Thoracic aorta (tissue), 2 donors: Measurements from ENCODE around the gene UBXN2A. TPM values are rescaled to one million over a fixed set of nuclear protein-coding genes. Genes with fewer than 3 reads are reported as not detected.

Source experiments
- ATAC-seq: fragments of 150-250 bp; one replicate; pipeline ENCODE4 v1.8.0; 2017; ENCODE audit warnings: low read depth; ENCODE audit not compliant: insufficient number of reproducible peaks, low FRiP score
- DNase-seq: peaks from one replicate; pipeline ENCODE4 v3.0.0-alpha.2; 2020; ENCODE audit warnings: low spot score
- H3K27ac ChIP-seq, 2 donors: fragments of 200-600 bp; sonication (generic); 1 replicate in 1 of 2; 2 replicates in 1 of 2; pipeline ENCODE4 v1.5.1; 2016; ENCODE audit warnings: mild to moderate bottlenecking in 2 of 2, moderate library complexity in 2 of 2
- H3K27me3 ChIP-seq: fragments of 200-600 bp; sonication (generic); replicated peaks from 2 replicates; pipeline ENCODE4 v1.6.0; 2016; ENCODE audit warnings: mild to moderate bottlenecking; ENCODE audit not compliant: insufficient read depth
- H3K36me3 ChIP-seq: fragments of 200-600 bp; sonication (generic); one replicate; pipeline ENCODE4 v1.5.1; 2016
- H3K4me1 ChIP-seq, 2 donors: fragments of 200-600 bp; sonication (generic); 1 replicate in 1 of 2; 2 replicates in 1 of 2; pipeline versions ENCODE4 v1.5.1 to v1.6.0; 2016; ENCODE audit warnings: low read depth in 2 of 2, mild to moderate bottlenecking in 1 of 2; ENCODE audit not compliant: control insufficient read depth in 1 of 2
- H3K4me3 ChIP-seq: fragments of 200-600 bp; sonication (generic); 2 replicates; pipeline ENCODE4 v1.5.1; 2016; ENCODE audit warnings: mild to moderate bottlenecking
- H3K9me3 ChIP-seq: fragments of 200-600 bp; sonication (generic); 2 replicates; pipeline ENCODE4 v1.5.1; 2016
- CTCF ChIP-seq: fragments of 200-600 bp; sonication (generic); IDR thresholded peaks from one replicate; pipeline ENCODE4 v1.5.1; 2019; ENCODE audit warnings: antibody characterized with exemption
- total RNA-seq, 2 donors: library from RNA; depleted of rRNA; stranded (reverse); fragments of >200 nt; gene quantifications; one replicate each; pipeline versions ENCODE4 v1.1.0 to v1.2.3, GENCODE V29; 2016

The UBXN2A gene
- total RNA-seq, 2 donors from 2014 or later: 6.1 to 18.8 TPM

- no peak overlapping the region for H3K27ac ChIP-seq
- no peak overlapping the region for H3K4me3 ChIP-seq
- no peak for DNase-seq
- H3K4me1 ChIP-seq: no peaks in the 10 kb centered on the region
- no peaks in the 10 kb centered on the region for H3K27me3 ChIP-seq
- no peak for ATAC-seq
- TF ChIP-seq CTCF: no peak
- no peaks in the 10 kb centered on the region for H3K9me3 ChIP-seq
- H3K36me3 ChIP-seq: no peaks in the 10 kb centered on the region
Measured at GRCh38 chr2:24016853-24017703, 76.8 kb downstream of the UBXN2A start.

- no peaks in the 10 kb centered on the region for H3K27me3 ChIP-seq
- no peak for TF ChIP-seq CTCF
- no peak overlapping the region for H3K27ac ChIP-seq
- DNase-seq (no peak), ATAC-seq (no peak)
- H3K9me3 ChIP-seq: no peaks in the 10 kb centered on the region
- no peak overlapping the region for H3K4me3 ChIP-seq
- H3K36me3 ChIP-seq: peaks cover 2% of the 10 kb centered on the region
- no peaks in the 10 kb centered on the region for H3K4me1 ChIP-seq
Measured at GRCh38 chr2:24017711-24018110, 77.4 kb downstream of the UBXN2A start.

GRCh38 chr2:24018241-24018640 is 78.0 kb downstream of the UBXN2A start:
- Histone ChIP-seq H3K4me3 (no peak overlapping the region), H3K9me3 (no peaks in the 10 kb centered on the region), H3K36me3 (peaks cover 3% of the 10 kb centered on the region), H3K27me3 (no peaks in the 10 kb centered on the region), H3K4me1 (no peaks in the 10 kb centered on the region), H3K27ac (no peak overlapping the region)
- no peak for TF ChIP-seq CTCF
- ATAC-seq: no peak
- DNase-seq: no peak

- H3K4me3 ChIP-seq: no peak overlapping the region
- TF ChIP-seq CTCF: no peak
- no peaks in the 10 kb centered on the region for H3K9me3 ChIP-seq
- no peak for DNase-seq
- no peaks in the 10 kb centered on the region for H3K27me3 ChIP-seq
- no peak overlapping the region for H3K27ac ChIP-seq
- H3K36me3 ChIP-seq: peaks cover 7% of the 10 kb centered on the region
- ATAC-seq: no peak
- H3K4me1 ChIP-seq: no peaks in the 10 kb centered on the region
Measured at GRCh38 chr2:24019729-24020128, 79.5 kb downstream of the UBXN2A start.

- H3K4me1 ChIP-seq: no peaks in the 10 kb centered on the region
- ATAC-seq (no peak), DNase-seq (no peak)
- no peak overlapping the region for H3K4me3 ChIP-seq
- no peaks in the 10 kb centered on the region for H3K27me3 ChIP-seq
- peaks cover 7% of the 10 kb centered on the region for H3K36me3 ChIP-seq
- TF ChIP-seq CTCF: no peak
- H3K27ac ChIP-seq: no peak overlapping the region
- no peaks in the 10 kb centered on the region for H3K9me3 ChIP-seq
Measured at GRCh38 chr2:24020244-24020643, 80.0 kb downstream of the UBXN2A start.
